Karpas-422 (cell line): ENCODE measurements around the gene ANKRD6. TPM values are rescaled to one million over a fixed set of nuclear protein-coding genes. Genes with fewer than 3 reads are reported as not detected.
A peak's percentile ranks its signal among the peaks of the same experiment; 100 is the strongest.

Experiments used
- DNase-seq: peaks from one replicate; pipeline ENCODE4 v3.0.0-alpha.2; 2015
- H2AFZ ChIP-seq: fragments of 200-600 bp; sonication (generic); 2 replicates; pipeline ENCODE4 v1.6.1; 2014; ENCODE audit warnings: antibody characterized with exemption, low read length, mixed read lengths
- H3K27ac ChIP-seq: fragments of 200-600 bp; sonication (generic); 2 replicates; pipeline ENCODE4 v1.5.1; 2014; ENCODE audit warnings: mild to moderate bottlenecking, low read length, moderate library complexity
- H3K27me3 ChIP-seq: fragments of 200-600 bp; sonication (generic); 2 replicates; pipeline ENCODE4 v1.6.1; 2014; ENCODE audit warnings: low read length, mixed read lengths
- H3K36me3 ChIP-seq: fragments of 200-600 bp; sonication (generic); 2 replicates; pipeline ENCODE4 v1.6.1; 2014; ENCODE audit warnings: low read length, mixed read lengths; ENCODE audit not compliant: insufficient read depth
- H3K4me1 ChIP-seq: fragments of 200-600 bp; sonication (generic); 2 replicates; pipeline ENCODE4 v1.6.1; 2014; ENCODE audit warnings: mild to moderate bottlenecking, low read length, mixed read lengths
- H3K4me2 ChIP-seq: fragments of 200-600 bp; sonication (generic); 2 replicates; pipeline ENCODE4 v1.6.1; 2014; ENCODE audit warnings: low read length, low read depth, mild to moderate bottlenecking; ENCODE audit not compliant: poor library complexity, severe bottlenecking
- H3K4me3 ChIP-seq: fragments of 200-600 bp; sonication (generic); 2 replicates; pipeline ENCODE4 v1.5.1; 2014; ENCODE audit warnings: mild to moderate bottlenecking, antibody characterized with exemption, low read length, mixed read lengths
- H3K79me2 ChIP-seq: fragments of 200-600 bp; sonication (generic); 2 replicates; pipeline ENCODE4 v1.6.1; 2014; ENCODE audit warnings: mild to moderate bottlenecking, low read length, mixed read lengths
- H3K9ac ChIP-seq: fragments of 200-600 bp; sonication (generic); 2 replicates; pipeline ENCODE4 v1.6.0; 2014; ENCODE audit warnings: low read length
- H3K9me2 ChIP-seq: fragments of 200-600 bp; sonication (generic), shearing (Covaris generic); replicated peaks from 2 replicates; pipeline ENCODE4 v1.6.0; 2014; ENCODE audit warnings: mild to moderate bottlenecking, low read length, moderate library complexity; ENCODE audit not compliant: insufficient read depth
- H3K9me3 ChIP-seq: fragments of 300-700, 200-600 bp; sonication (generic); 2 replicates; pipeline ENCODE4 v1.6.1; 2014; ENCODE audit warnings: low read length, mixed read lengths
- H4K20me1 ChIP-seq: fragments of 200-600 bp; sonication (generic); 2 replicates; pipeline ENCODE4 v1.6.1; 2014; ENCODE audit warnings: mild to moderate bottlenecking, antibody characterized with exemption, low read length, low read depth; ENCODE audit not compliant: insufficient read depth
- total RNA-seq: library from RNA; depleted of rRNA; stranded (reverse); fragments of >200 nt; shearing (Covaris generic); gene quantifications from 2 replicates; pipeline ENCODE4 v1.2.3, GENCODE V29; 2014; ENCODE audit warnings: low replicate concordance

The ANKRD6 gene
- total RNA-seq, 1 experiment from 2014 or later = not detected

DNA sequence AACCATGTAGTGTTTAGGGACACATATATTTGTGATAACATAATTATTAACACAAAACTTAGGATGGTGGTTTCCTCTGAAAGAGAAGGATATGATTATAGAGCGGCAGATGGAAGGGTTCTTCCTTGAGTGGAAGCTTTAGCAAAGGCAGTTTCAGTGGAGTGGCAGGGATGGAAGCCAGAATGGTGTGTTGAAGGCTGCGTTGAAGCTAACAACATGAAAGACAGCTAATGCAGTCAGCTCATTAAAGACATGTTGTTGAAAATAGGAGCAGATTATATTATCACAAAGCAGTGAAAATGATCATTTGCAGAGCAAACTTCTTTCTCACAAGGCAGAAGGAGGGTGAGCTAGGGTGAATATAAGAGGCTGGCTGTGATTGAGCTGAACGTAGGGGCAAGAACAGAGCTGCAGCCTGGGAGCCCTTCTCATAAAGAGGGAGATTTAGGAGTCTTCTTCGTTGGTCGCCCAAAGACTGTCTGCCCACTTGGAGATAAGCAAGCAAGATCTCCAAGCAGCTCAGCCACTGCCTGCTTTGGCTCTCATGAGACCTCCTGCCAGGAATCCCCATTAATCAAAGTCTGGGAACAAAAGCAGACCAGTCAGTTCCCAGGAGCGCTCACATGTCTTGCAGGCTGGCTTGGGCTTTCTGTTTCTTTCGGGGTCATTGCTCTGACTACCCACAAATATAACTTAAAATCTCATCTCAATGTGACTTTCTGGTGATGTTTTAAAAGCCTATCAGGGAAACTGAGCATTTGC lies 2.6 kb upstream of the ANKRD6 start:
- no peak overlapping the region for H3K4me2 ChIP-seq
- no peaks in the 10 kb centered on the region for H3K9me2 ChIP-seq
- no peak overlapping the region for H3K4me3 ChIP-seq
- H3K9me3 ChIP-seq = no peaks in the 10 kb centered on the region
- H3K27ac ChIP-seq = no peak overlapping the region
- no peaks in the 10 kb centered on the region for H3K79me2 ChIP-seq
- H4K20me1 ChIP-seq = no peaks in the 10 kb centered on the region
- H3K9ac ChIP-seq = no peak overlapping the region
- H3K36me3 ChIP-seq = no peaks in the 10 kb centered on the region
- DNase-seq = no peak
- H3K4me1 ChIP-seq = no peaks in the 10 kb centered on the region
- H3K27me3 ChIP-seq = no peaks in the 10 kb centered on the region
- H2AFZ ChIP-seq = no peak overlapping the region

GRCh38 chr6:89433252-89434149 lies 549 bp downstream of the ANKRD6 start:
- no peak overlapping the region for H3K4me3 ChIP-seq
- no peaks in the 10 kb centered on the region for H4K20me1 ChIP-seq
- no peaks in the 10 kb centered on the region for H3K36me3 ChIP-seq
- no peak for DNase-seq
- no peak overlapping the region for H3K9ac ChIP-seq
- no peak overlapping the region for H2AFZ ChIP-seq
- H3K27ac ChIP-seq = no peak overlapping the region
- no peaks in the 10 kb centered on the region for H3K4me1 ChIP-seq
- no peaks in the 10 kb centered on the region for H3K9me3 ChIP-seq
- no peaks in the 10 kb centered on the region for H3K79me2 ChIP-seq
- H3K27me3 ChIP-seq = no peaks in the 10 kb centered on the region
- no peak overlapping the region for H3K4me2 ChIP-seq
- H3K9me2 ChIP-seq = no peaks in the 10 kb centered on the region

DNA sequence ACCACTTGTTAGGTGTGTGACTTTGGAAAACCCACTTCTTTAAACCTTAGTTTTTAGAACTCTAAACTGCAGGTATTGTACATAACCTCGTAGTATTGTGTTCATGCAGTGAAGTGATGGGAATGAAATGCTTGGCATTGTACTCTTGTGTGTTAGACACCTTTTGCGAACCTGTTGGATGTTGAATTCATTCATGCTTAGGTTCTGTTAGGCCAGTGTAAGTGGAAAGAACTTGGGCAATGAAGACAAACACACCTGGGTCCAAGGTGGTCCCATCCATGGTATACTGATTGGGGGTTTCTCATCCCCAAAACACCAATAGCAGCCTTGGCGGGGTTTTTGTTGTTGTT lies 1.2 kb downstream of the ANKRD6 start:
- Histone ChIP-seq H3K9me2 (no peaks in the 10 kb centered on the region), H3K79me2 (no peaks in the 10 kb centered on the region), H4K20me1 (no peaks in the 10 kb centered on the region), H3K4me2 (no peak overlapping the region), H3K9me3 (no peaks in the 10 kb centered on the region), H3K36me3 (no peaks in the 10 kb centered on the region), H3K9ac (no peak overlapping the region), H3K27ac (no peak overlapping the region), H3K4me3 (no peak overlapping the region), H3K4me1 (no peaks in the 10 kb centered on the region), H2AFZ (no peak overlapping the region), H3K27me3 (no peaks in the 10 kb centered on the region)
- DNase-seq = no peak

DNA sequence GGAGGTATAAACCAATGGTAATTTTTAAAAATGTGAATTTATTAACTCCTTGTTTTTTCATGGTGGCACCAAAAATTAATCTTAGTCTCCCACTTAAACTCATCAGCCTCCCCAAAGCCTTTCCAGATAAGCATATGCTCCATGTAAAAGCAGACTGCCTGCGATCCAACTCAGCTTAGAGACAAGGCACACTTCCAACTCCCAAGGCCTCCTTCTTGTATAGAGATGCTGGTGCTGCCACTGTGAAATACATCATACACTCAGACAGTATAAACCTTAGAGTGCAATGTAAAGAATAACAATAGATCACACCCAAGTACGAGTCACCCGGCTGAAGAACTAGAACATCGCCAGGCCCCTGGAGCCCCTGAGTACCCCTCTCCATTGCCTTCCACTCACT lies 2.0 kb downstream of the ANKRD6 start:
- Histone ChIP-seq H3K4me2 (no peak overlapping the region), H3K4me3 (no peak overlapping the region), H2AFZ (no peak overlapping the region), H3K9me2 (no peaks in the 10 kb centered on the region), H3K27me3 (no peaks in the 10 kb centered on the region), H4K20me1 (no peaks in the 10 kb centered on the region), H3K9ac (no peak overlapping the region), H3K79me2 (no peaks in the 10 kb centered on the region), H3K4me1 (no peaks in the 10 kb centered on the region), H3K27ac (no peak overlapping the region), H3K9me3 (no peaks in the 10 kb centered on the region), H3K36me3 (no peaks in the 10 kb centered on the region)
- no peak for DNase-seq

DNA sequence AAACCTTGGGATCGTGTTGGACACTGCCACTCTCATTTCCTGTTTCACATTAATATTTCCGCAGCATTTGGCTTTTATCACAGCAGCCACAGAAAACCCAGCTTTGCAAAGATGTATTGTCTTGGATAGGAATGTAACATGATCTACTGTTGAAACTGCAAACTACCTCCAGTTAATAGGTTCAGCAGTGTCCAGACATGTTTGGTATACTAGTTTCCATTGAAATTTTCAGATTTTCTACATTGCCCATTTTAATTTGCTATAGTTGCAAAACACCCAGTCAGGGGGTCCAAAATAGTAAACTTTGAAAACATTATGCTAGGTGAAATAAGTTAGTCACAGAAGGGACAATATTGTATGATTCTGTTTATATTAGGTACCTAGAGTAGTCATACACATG lies 3.3 kb downstream of the ANKRD6 start:
- no peak overlapping the region for H2AFZ ChIP-seq

DNA sequence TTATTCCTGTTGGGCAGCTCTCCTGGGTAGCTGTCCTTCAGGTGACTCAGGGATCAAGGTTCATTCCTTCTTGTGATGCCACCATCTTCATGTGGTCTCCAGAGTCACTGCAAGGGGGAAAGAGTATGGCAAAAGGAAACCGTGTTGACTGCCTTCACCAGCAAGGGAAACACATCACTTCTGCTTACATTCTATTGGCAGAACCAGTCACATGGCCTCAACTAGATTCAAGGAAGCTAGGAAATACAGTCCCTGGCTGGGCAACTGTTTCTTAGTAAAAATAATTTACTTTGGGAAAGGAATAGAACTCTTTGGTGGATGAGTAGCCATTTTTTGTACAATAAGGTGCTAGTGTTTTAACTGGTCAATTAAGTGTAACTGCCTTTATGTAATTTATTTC lies 5.3 kb downstream of the ANKRD6 start:
- no peak for DNase-seq
- Histone ChIP-seq H3K9me2 (no peaks in the 10 kb centered on the region), H3K9me3 (no peaks in the 10 kb centered on the region), H3K4me3 (no peak overlapping the region), H4K20me1 (no peaks in the 10 kb centered on the region), H2AFZ (0 out of 2 replicates have a peak overlapping the region, but pooled peaks have one; percentile 7), H3K4me1 (no peaks in the 10 kb centered on the region), H3K36me3 (no peaks in the 10 kb centered on the region), H3K79me2 (no peaks in the 10 kb centered on the region), H3K9ac (no peak overlapping the region), H3K27me3 (no peaks in the 10 kb centered on the region), H3K27ac (no peak overlapping the region), H3K4me2 (no peak overlapping the region)

More for the DNA sequence above, 3.3 kb downstream of the ANKRD6 start:
- Histone ChIP-seq H3K9ac (no peak overlapping the region), H3K27ac (no peak overlapping the region), H3K9me2 (no peaks in the 10 kb centered on the region), H3K4me3 (no peak overlapping the region), H4K20me1 (no peaks in the 10 kb centered on the region), H3K36me3 (no peaks in the 10 kb centered on the region), H3K4me1 (no peaks in the 10 kb centered on the region), H3K9me3 (no peaks in the 10 kb centered on the region), H3K79me2 (no peaks in the 10 kb centered on the region), H3K4me2 (no peak overlapping the region), H3K27me3 (no peaks in the 10 kb centered on the region)
- no peak for DNase-seq

- no peaks in the 10 kb centered on the region for H3K79me2 ChIP-seq
- H3K27me3 ChIP-seq = no peaks in the 10 kb centered on the region
- no peaks in the 10 kb centered on the region for H3K9me3 ChIP-seq
- H3K4me3 ChIP-seq = no peak overlapping the region
- H3K9me2 ChIP-seq = no peaks in the 10 kb centered on the region
- H4K20me1 ChIP-seq = no peaks in the 10 kb centered on the region
- no peak for DNase-seq
- H2AFZ ChIP-seq = no peak overlapping the region
- H3K27ac ChIP-seq = no peak overlapping the region
- no peak overlapping the region for H3K4me2 ChIP-seq
- no peak overlapping the region for H3K9ac ChIP-seq
- H3K36me3 ChIP-seq = no peaks in the 10 kb centered on the region
- H3K4me1 ChIP-seq = no peaks in the 10 kb centered on the region
Measured at GRCh38 chr6:89439014-89439413, 6.1 kb downstream of the ANKRD6 start.

DNA sequence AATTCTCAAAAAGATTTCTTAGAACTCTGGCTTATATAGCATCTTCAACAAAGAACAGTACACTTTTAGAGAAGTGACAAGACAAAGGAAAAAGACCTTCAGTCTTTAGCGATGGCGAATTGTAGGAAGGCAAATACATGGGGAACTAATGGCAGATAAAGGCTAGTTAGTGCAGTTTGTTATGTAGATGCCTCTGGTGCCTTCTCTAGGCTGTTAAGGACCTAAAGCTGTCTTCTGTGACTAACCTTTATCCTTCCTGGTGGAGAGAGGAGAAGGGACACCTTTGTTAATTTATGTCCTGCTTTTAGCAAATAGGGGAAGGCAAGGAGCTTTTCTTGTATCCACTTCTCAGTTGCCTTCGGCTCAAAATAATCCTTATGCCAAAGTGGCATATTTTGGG lies 7.2 kb downstream of the ANKRD6 start:
- no peak for DNase-seq
- Histone ChIP-seq H3K4me1 (no peaks in the 10 kb centered on the region), H3K9me2 (no peaks in the 10 kb centered on the region), H3K4me2 (no peak overlapping the region), H2AFZ (no peak overlapping the region), H3K36me3 (no peaks in the 10 kb centered on the region), H3K27ac (no peak overlapping the region), H3K79me2 (no peaks in the 10 kb centered on the region), H3K9ac (no peak overlapping the region), H4K20me1 (no peaks in the 10 kb centered on the region), H3K27me3 (no peaks in the 10 kb centered on the region), H3K9me3 (no peaks in the 10 kb centered on the region), H3K4me3 (no peak overlapping the region)
